Osteoblast (primary cell): ENCODE data around the gene VAMP8. TPM values are rescaled to one million over a fixed set of nuclear protein-coding genes. Genes with fewer than 3 reads are reported as not detected.

Source experiments
- DNase-seq: peaks from one replicate; pipeline ENCODE4 v3.0.0; 2011; ENCODE audit warnings: low spot score, mixed read lengths; ENCODE audit not compliant: insufficient read length; ENCODE audit errors: missing footprints
- H2AFZ ChIP-seq: 2 replicates; pipeline ENCODE4 v1.6.0; 2011; ENCODE audit warnings: mild to moderate bottlenecking, low read length
- H3K27ac ChIP-seq: 2 replicates; pipeline ENCODE4 v1.5.1; 2011; ENCODE audit warnings: mild to moderate bottlenecking, low read depth, low read length, moderate library complexity
- H3K27me3 ChIP-seq: 2 replicates; pipeline ENCODE4 v1.6.0; 2012; ENCODE audit warnings: mild to moderate bottlenecking, control low read depth, inconsistent platforms, low read length, moderate library complexity; ENCODE audit not compliant: insufficient read depth
- H3K36me3 ChIP-seq: 2 replicates; pipeline ENCODE4 v1.5.1; 2011; ENCODE audit warnings: mild to moderate bottlenecking, low read length, control low read depth, moderate library complexity; ENCODE audit not compliant: insufficient read depth
- H3K4me1 ChIP-seq: 2 replicates; pipeline ENCODE4 v1.5.1; 2011; ENCODE audit warnings: mild to moderate bottlenecking, low read length, control low read depth, moderate library complexity; ENCODE audit not compliant: insufficient read depth
- H3K4me2 ChIP-seq: 2 replicates; pipeline ENCODE4 v1.6.0; 2011; ENCODE audit warnings: mild to moderate bottlenecking, low read length; ENCODE audit not compliant: insufficient read depth
- H3K4me3 ChIP-seq: fragments of 200-600 bp; sonication (generic); 3 replicates; pipeline ENCODE4 v1.5.1; 2012; ENCODE audit warnings: mild to moderate bottlenecking, low read length, inconsistent platforms; ENCODE audit not compliant: insufficient read depth
- H3K79me2 ChIP-seq: 2 replicates; pipeline ENCODE4 v1.6.0; 2012; ENCODE audit warnings: mild to moderate bottlenecking, low read length, control low read depth, inconsistent platforms; ENCODE audit not compliant: insufficient read depth
- H3K9me3 ChIP-seq: 2 replicates; pipeline ENCODE4 v1.5.1; 2011; ENCODE audit warnings: low read depth, low read length, control low read depth
- H4K20me1 ChIP-seq: 2 replicates; pipeline ENCODE4 v1.6.0; 2012; ENCODE audit warnings: mild to moderate bottlenecking, low read length, control low read depth; ENCODE audit not compliant: insufficient read depth
- CTCF ChIP-seq: IDR thresholded peaks from 2 replicates; pipeline ENCODE4 v1.5.1; 2011; ENCODE audit warnings: mild to moderate bottlenecking, low read depth, low read length, moderate library complexity; ENCODE audit errors: extremely low read depth
- total RNA-seq: library from RNA; depleted of rRNA; stranded (reverse); fragments of >200 nt; gene quantifications from 2 replicates; pipeline ENCODE4 v1.2.3, GENCODE V29; 2012

The VAMP8 gene
- total RNA-seq, 1 donor, result 2.5 TPM

GRCh38 chr2:85597241-85597640, 19.9 kb downstream of the VAMP8 start:
- Histone ChIP-seq H3K27ac (no peak overlapping the region), H3K79me2 (peaks cover 56% of the 10 kb centered on the region), H3K9me3 (no peaks in the 10 kb centered on the region), H3K27me3 (no peaks in the 10 kb centered on the region), H3K36me3 (peaks cover 29% of the 10 kb centered on the region), H3K4me2 (peak overlapping the region; percentile 95), H3K4me1 (peaks cover 29% of the 10 kb centered on the region), H3K4me3 (no peak overlapping the region), H4K20me1 (peaks cover 14% of the 10 kb centered on the region), H2AFZ (no peak overlapping the region)
- TF ChIP-seq CTCF, result no peak
- DNase-seq, result no peak

- peaks cover 30% of the 10 kb centered on the region for H3K4me1 ChIP-seq
- H3K36me3 ChIP-seq, result peaks cover 24% of the 10 kb centered on the region
- H4K20me1 ChIP-seq, result peaks cover 14% of the 10 kb centered on the region
- no peaks in the 10 kb centered on the region for H3K9me3 ChIP-seq
- H3K79me2 ChIP-seq, result peaks cover 51% of the 10 kb centered on the region
- peak; percentile 46 for DNase-seq
- TF ChIP-seq CTCF, result no peak
- H3K27me3 ChIP-seq, result no peaks in the 10 kb centered on the region
- H3K4me2 ChIP-seq, result no peak overlapping the region
- no peak overlapping the region for H3K4me3 ChIP-seq
- no peak overlapping the region for H2AFZ ChIP-seq
- H3K27ac ChIP-seq, result no peak overlapping the region
Measured at GRCh38 chr2:85598594-85599340, 21.4 kb downstream of the VAMP8 start.

- Histone ChIP-seq H4K20me1 (peaks cover 14% of the 10 kb centered on the region), H3K9me3 (no peaks in the 10 kb centered on the region), H3K27me3 (no peaks in the 10 kb centered on the region), H2AFZ (no peak overlapping the region), H3K79me2 (peaks cover 53% of the 10 kb centered on the region), H3K27ac (no peak overlapping the region), H3K36me3 (peaks cover 24% of the 10 kb centered on the region), H3K4me1 (peaks cover 34% of the 10 kb centered on the region), H3K4me3 (no peak overlapping the region), H3K4me2 (no peak overlapping the region)
- DNase-seq, result peak; percentile 57
- no peak for TF ChIP-seq CTCF
Measured at GRCh38 chr2:85599468-85600234, 22.3 kb downstream of the VAMP8 start.

GRCh38 chr2:85600235-85600575, 22.8 kb downstream of the VAMP8 start:
- Histone ChIP-seq H3K36me3 (peaks cover 24% of the 10 kb centered on the region), H3K27me3 (no peaks in the 10 kb centered on the region), H2AFZ (no peak overlapping the region), H3K4me2 (no peak overlapping the region), H3K27ac (no peak overlapping the region), H3K9me3 (no peaks in the 10 kb centered on the region), H3K79me2 (peaks cover 53% of the 10 kb centered on the region), H3K4me3 (no peak overlapping the region), H3K4me1 (peaks cover 35% of the 10 kb centered on the region), H4K20me1 (peaks cover 14% of the 10 kb centered on the region)
- DNase-seq, result peak; percentile 73
- TF ChIP-seq CTCF, result no peak
